ENCODE data around the gene ENDOV. TPM values are rescaled to one million over a fixed set of nuclear protein-coding genes. Genes with fewer than 3 reads are reported as not detected.

Gene ENDOV
- polyA plus RNA-seq, 1 donor, result 30.8 TPM

DNA sequence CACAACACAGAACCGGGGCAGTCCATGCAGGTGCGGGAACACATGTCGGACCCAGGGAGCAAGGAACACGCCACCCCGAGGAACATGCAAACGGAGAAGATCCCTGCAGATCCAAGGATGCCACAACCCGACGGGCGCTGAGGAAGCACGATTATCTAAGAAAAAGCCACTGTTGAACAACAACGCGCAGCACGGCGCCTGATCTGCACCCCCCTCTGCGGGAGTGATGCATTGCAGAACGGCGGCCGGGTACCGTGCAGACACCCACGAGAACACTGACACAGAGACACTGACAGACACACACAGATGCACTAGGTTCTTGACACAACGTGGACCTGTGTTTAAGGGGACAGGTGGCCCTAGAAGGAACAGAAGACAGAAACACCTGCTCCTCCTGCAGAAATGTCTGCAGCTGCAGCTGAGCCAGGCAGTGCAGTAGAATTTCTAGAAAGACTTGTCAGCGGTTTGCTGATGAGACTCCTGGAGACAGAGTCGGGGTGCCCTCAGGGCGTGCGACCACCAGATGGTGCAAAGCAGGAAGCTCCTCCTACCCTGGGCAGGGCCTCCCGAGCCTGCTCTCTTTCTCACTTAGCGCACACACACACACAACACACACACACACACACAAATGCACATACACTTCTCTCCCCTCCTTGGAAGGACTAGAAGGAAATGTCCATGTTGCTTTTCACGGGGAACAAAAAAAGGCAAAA, 54.0 kb downstream of the ENDOV start:
- DNase-seq, result no peak
- peaks cover 87% of the 10 kb centered on the region for H3K27me3 ChIP-seq (ENCODE audit: control insufficient read depth, insufficient read depth, low read length)
- no peak overlapping the region for H3K4me3 ChIP-seq (ENCODE audit: low read length)
- no peaks in the 10 kb centered on the region for H3K9me3 ChIP-seq (ENCODE audit: control insufficient read depth, low read depth, low read length)
- H3K27ac ChIP-seq (ENCODE audit: low read length), result no peak overlapping the region
- no peaks in the 10 kb centered on the region for H3K4me1 ChIP-seq (ENCODE audit: control insufficient read depth, insufficient read depth, low read length)
- no peaks in the 10 kb centered on the region for H3K36me3 ChIP-seq (ENCODE audit: control insufficient read depth, insufficient read depth, low read length)
- WGBS (ENCODE audit: insufficient coverage, low lambda C conversion rate), result no CpG with 5 or more reads among the region's 28 CpGs

DNA sequence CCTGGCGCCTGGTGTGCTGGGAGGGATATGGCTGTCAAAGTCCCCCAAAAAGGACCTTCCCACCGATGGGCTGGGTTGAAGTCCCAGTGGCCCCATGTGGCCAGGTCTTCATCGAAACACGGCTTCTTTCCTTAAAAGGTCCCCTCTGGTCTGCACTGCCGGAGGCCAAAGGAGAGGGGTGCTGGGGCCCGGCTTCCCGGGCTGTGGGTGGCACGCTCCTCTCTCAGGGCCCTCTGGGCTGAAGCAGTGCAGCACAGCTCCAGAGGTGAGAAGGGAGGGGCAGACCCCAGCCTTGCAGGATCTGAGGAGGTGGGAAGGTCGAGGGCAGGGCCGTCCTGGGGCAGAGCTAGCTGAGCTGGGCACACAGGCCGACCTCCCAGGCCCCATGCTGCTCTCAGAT, 54.7 kb downstream of the ENDOV start:
- Histone ChIP-seq H3K9me3 (ENCODE audit: control insufficient read depth, low read depth, low read length) (no peaks in the 10 kb centered on the region), H3K4me3 (ENCODE audit: low read length) (no peak overlapping the region), H3K4me1 (ENCODE audit: control insufficient read depth, insufficient read depth, low read length) (no peaks in the 10 kb centered on the region), H3K27ac (ENCODE audit: low read length) (no peak overlapping the region), H3K27me3 (ENCODE audit: control insufficient read depth, insufficient read depth, low read length) (peaks cover 92% of the 10 kb centered on the region), H3K36me3 (ENCODE audit: control insufficient read depth, insufficient read depth, low read length) (no peaks in the 10 kb centered on the region)
- WGBS (ENCODE audit: insufficient coverage, low lambda C conversion rate), result no CpG with 5 or more reads among the region's 11 CpGs
- DNase-seq, result no peak

DNA sequence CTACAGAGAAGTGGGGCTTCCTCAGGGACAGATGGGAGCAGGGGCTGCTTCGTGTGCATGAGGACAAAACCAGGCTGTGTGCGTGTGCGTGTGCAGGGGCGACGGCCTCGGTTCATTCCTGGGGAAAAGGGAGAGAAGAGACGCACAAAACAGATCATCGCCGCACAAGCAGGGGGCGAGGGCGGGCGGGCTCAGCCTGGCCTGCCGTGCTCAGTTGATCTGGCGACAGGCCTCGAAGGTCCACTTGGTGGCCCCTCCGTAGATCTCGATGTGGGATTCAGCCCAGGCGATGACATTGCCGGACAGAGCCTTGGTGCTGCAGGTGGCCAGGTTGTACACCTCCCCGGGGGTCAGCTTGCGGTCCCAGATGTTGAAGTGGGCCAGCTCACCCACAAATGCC, 55.6 kb downstream of the ENDOV start:
- Histone ChIP-seq H3K9me3 (ENCODE audit: control insufficient read depth, low read depth, low read length) (no peaks in the 10 kb centered on the region), H3K36me3 (ENCODE audit: control insufficient read depth, insufficient read depth, low read length) (no peaks in the 10 kb centered on the region), H3K4me3 (ENCODE audit: low read length) (no peak overlapping the region), H3K27ac (ENCODE audit: low read length) (no peak overlapping the region), H3K27me3 (ENCODE audit: control insufficient read depth, insufficient read depth, low read length) (peaks cover 94% of the 10 kb centered on the region), H3K4me1 (ENCODE audit: control insufficient read depth, insufficient read depth, low read length) (no peaks in the 10 kb centered on the region)
- no peak for DNase-seq
- WGBS (ENCODE audit: insufficient coverage, low lambda C conversion rate), result 50% methylated on average over 2 of the region's 21 CpGs

DNA sequence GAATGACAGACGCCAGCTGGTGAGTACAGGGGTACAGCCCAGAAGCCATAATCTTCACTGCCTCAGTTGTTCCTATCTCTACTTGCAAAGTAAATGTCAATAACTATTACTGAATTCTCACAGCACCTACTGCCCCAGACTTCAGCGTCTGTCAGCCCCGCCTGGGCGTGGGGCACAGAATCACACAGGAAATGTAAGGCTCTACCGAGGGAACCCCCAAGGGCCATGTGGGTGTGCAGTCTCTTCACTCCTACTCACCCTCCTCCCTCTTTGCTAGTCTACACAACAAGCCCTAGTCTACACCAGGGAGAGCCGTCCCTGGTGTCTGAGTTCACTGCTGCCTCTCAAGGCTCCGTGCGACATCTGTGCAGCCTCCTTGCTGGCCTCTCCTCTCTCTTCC, 57.0 kb downstream of the ENDOV start:
- Histone ChIP-seq H3K4me3 (ENCODE audit: low read length) (no peak overlapping the region), H3K4me1 (ENCODE audit: control insufficient read depth, insufficient read depth, low read length) (no peaks in the 10 kb centered on the region), H3K9me3 (ENCODE audit: control insufficient read depth, low read depth, low read length) (no peaks in the 10 kb centered on the region), H3K36me3 (ENCODE audit: control insufficient read depth, insufficient read depth, low read length) (no peaks in the 10 kb centered on the region), H3K27me3 (ENCODE audit: control insufficient read depth, insufficient read depth, low read length) (peaks cover 91% of the 10 kb centered on the region), H3K27ac (ENCODE audit: low read length) (no peak overlapping the region)
- 100% methylated on average over 1 of the region's 8 CpGs for WGBS (ENCODE audit: insufficient coverage, low lambda C conversion rate)
- no peak for DNase-seq

DNA sequence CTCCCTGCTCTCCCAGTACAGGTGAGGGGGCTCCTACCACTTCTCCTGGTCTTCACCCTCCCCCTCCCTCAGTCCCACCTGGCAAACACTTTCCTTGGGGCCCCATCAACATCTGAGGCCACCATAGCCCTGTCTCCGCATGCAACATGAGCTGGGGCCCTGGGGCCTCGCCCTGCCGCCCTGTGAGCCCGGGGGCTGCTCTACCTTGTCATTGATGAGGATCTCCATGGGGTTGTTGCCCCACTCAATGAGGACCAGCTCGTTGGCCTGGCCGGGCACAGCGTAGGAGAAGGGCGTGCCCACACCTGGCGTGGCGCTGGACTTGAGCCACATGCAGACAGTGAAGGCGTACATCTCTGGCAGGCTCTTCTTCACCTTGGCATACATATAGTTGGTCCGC, 58.0 kb downstream of the ENDOV start:
- Histone ChIP-seq H3K27ac (ENCODE audit: low read length) (no peak overlapping the region), H3K4me3 (ENCODE audit: low read length) (no peak overlapping the region), H3K4me1 (ENCODE audit: control insufficient read depth, insufficient read depth, low read length) (no peaks in the 10 kb centered on the region), H3K9me3 (ENCODE audit: control insufficient read depth, low read depth, low read length) (peaks cover 4% of the 10 kb centered on the region), H3K36me3 (ENCODE audit: control insufficient read depth, insufficient read depth, low read length) (no peaks in the 10 kb centered on the region), H3K27me3 (ENCODE audit: control insufficient read depth, insufficient read depth, low read length) (peaks cover 92% of the 10 kb centered on the region)
- no CpG with 5 or more reads among the region's 12 CpGs for WGBS (ENCODE audit: insufficient coverage, low lambda C conversion rate)
- DNase-seq, result no peak

DNA sequence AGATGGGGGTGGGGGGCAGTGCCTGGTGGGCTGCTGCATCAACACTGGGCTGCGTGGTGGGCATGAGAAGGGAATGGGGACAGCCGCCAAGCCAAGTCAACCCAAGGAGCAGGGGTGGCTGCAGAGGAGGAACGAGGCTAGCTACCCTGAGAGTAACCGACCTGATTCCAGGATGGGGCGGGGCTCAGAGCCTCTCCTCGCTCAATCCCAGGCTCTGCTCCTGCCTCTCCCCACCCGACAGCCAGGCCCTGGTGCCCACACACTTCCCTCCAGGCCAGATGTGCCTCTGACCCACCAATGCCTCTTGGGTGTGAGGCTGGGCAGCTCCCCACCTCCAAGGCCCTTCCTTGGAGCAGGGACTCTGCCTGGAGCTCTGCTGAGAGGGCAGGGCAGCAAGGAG, 58.7 kb downstream of the ENDOV start:
- WGBS (ENCODE audit: insufficient coverage, low lambda C conversion rate), result no CpG with 5 or more reads among the region's 7 CpGs
- H3K27me3 ChIP-seq (ENCODE audit: control insufficient read depth, insufficient read depth, low read length), result peaks cover 91% of the 10 kb centered on the region
- no peak overlapping the region for H3K27ac ChIP-seq (ENCODE audit: low read length)
- no peaks in the 10 kb centered on the region for H3K36me3 ChIP-seq (ENCODE audit: control insufficient read depth, insufficient read depth, low read length)
- no peaks in the 10 kb centered on the region for H3K4me1 ChIP-seq (ENCODE audit: control insufficient read depth, insufficient read depth, low read length)
- no peak overlapping the region for H3K4me3 ChIP-seq (ENCODE audit: low read length)
- DNase-seq, result no peak
- peaks cover 4% of the 10 kb centered on the region for H3K9me3 ChIP-seq (ENCODE audit: control insufficient read depth, low read depth, low read length)

DNA sequence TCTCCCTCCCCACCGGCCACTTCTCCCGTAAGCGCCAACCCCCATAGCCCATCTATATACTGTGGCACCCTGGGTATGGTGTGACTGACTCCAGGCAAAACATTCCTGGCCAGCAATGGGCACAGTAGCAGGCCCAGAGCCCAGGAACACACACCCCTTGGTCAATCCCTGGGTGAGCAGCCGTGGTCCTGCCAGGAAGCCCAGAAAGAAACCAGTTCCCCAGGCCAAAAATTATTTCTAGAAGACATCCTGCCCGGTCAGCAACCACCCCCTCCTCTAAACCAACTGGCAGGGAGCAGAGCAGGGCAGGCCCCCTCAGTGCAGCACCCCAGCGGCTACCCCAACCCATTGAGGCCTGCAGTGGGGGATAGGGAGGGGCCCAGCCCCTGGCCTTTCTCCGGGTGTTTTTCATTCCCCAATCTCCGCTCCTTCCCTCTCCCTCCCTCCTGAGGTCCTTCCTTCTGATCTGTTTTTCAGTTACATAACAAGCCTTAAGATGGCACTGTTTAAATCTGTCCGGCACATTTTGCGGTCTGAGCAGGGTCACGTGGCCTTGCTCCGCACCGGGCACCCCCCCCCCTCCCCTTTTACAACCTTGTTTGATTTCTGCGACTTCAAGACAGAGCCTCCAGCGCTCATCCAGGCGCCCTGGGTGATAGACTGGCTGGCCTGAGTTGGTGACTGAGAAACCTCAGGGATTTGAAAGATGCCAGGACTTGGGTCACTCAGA, 59.4 kb downstream of the ENDOV start:
- Histone ChIP-seq H3K27ac (ENCODE audit: low read length) (no peak overlapping the region), H3K27me3 (ENCODE audit: control insufficient read depth, insufficient read depth, low read length) (peaks cover 91% of the 10 kb centered on the region), H3K4me3 (ENCODE audit: low read length) (no peak overlapping the region), H3K9me3 (ENCODE audit: control insufficient read depth, low read depth, low read length) (peaks cover 4% of the 10 kb centered on the region), H3K36me3 (ENCODE audit: control insufficient read depth, insufficient read depth, low read length) (no peaks in the 10 kb centered on the region), H3K4me1 (ENCODE audit: control insufficient read depth, insufficient read depth, low read length) (no peaks in the 10 kb centered on the region)
- no peak for DNase-seq
- no CpG with 5 or more reads among the region's 16 CpGs for WGBS (ENCODE audit: insufficient coverage, low lambda C conversion rate)

DNA sequence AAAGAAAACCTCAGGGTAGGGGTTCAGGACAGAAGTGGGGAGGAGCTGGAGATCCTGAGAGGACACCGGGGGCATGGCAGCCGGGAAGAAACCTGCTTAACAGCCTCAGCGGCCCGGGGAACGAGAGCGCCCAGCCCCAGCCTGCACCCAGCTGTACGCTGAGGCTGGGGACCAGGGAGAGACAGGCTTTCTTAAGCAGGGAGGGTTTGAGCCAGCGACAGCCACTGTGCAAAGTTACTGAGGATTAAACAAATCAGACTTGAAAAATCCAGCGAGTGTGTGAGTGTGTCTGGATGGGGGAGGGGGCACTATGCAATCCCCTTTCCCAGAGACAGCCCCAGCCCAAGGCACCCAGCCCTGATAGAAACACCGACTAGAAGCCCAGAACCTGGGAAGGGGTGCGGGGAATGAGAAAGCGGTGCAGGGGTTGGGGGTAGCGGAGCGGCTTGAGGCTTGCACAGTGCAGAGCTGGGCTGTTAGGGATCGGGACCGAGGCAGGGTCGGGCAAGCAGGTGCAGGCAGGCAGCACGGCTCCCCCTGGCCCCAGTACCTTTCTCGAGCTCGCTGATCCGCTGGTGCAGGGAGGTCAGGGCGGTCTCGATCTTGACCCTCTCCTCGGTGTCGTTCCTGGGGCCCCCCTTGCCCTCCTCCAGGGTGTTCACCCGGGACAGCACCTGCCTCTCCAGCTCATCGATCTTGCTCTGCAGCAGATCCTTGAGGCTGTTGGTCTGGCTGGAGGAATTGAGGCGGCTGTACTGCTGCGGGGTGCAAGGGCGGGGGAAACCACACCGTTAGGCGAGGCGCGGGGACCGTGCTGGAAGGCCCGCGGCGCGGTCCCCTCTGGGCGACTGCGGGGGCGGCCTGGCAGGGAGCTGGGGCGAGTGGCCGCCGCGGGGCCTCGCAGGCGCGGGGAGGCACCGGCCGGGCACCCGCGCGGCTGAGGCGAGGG, 60.3 kb downstream of the ENDOV start:
- no peaks in the 10 kb centered on the region for H3K4me1 ChIP-seq (ENCODE audit: control insufficient read depth, insufficient read depth, low read length)
- WGBS (ENCODE audit: insufficient coverage, low lambda C conversion rate), result no CpG with 5 or more reads among the region's 55 CpGs
- H3K27ac ChIP-seq (ENCODE audit: low read length), result no peak overlapping the region
- no peaks in the 10 kb centered on the region for H3K36me3 ChIP-seq (ENCODE audit: control insufficient read depth, insufficient read depth, low read length)
- DNase-seq, result no peak
- H3K27me3 ChIP-seq (ENCODE audit: control insufficient read depth, insufficient read depth, low read length), result peaks cover 91% of the 10 kb centered on the region
- no peak overlapping the region for H3K4me3 ChIP-seq (ENCODE audit: low read length)
- peaks cover 4% of the 10 kb centered on the region for H3K9me3 ChIP-seq (ENCODE audit: control insufficient read depth, low read depth, low read length)

DNA sequence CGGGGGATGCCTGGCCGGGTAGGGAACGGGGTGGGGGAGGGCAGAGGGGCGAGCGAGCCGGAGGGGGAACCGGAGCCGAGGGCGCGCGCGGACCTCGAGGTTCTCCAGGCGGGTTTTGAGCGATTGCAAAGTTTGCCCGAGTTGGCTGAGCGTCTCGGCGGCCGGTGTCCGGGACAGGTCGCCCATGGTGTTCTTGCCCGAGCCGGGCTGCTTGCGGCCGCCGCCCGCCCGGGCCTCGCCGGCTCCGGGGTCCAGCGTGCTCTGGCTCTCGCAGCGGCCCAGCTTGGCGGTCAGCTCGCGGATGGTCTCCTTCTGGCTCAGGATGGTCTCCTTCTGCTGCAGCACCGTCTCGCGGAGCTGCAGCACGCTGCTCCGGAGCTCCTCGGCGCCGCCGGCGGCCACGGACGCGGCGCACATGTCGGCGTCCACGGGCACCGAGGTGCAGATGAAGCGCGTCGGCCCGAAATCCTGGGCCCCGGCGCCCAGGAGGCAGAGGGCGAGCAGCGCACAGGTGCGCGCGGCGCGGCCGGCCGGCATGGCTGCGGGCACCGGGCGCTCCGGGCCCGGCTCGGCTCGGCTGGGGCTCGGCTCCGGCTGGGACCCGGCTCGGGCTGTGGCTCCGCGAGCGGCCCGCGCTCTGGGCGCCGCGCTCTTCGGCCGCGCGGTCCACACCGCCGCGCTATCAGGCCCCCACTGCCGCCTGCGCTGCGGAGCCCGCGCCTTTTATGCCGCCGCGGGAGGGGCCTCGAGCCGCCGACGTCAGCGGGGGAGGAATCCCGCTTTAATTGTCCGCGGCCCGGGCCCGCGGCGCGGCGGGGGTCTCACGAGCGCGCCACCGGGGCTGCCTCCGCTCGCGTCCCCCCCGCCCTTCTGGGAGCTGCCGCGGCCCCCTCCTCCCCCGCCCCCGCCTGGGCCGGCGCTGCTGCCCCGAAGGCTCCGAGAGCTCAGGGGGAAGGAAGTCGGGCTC, 61.2 kb downstream of the ENDOV start, which contains the start of gene NPTX1:
NPTX1 (minus strand) TSS at position 698 of the 967 bp plus-strand sequence; CDS start at position 537, 161 bp downstream.
- H3K9me3 ChIP-seq (ENCODE audit: control insufficient read depth, low read depth, low read length), result peaks cover 4% of the 10 kb centered on the region
- H3K4me1 ChIP-seq (ENCODE audit: control insufficient read depth, insufficient read depth, low read length), result no peaks in the 10 kb centered on the region
- WGBS (ENCODE audit: insufficient coverage, low lambda C conversion rate), result no CpG with 5 or more reads among the region's 136 CpGs
- no peaks in the 10 kb centered on the region for H3K36me3 ChIP-seq (ENCODE audit: control insufficient read depth, insufficient read depth, low read length)
- no peak within 1 kb of the TSS for H3K4me3 ChIP-seq (ENCODE audit: low read length)
- no peak within 1 kb of the TSS for H3K27ac ChIP-seq (ENCODE audit: low read length)
- peaks cover 92% of the 10 kb centered on the region for H3K27me3 ChIP-seq (ENCODE audit: control insufficient read depth, insufficient read depth, low read length)
- DNase-seq, result no peak
